GM19351 (cell line): ENCODE data around the gene TREML1.

ENCODE experiments used
- ATAC-seq: cut with Tn5 transposase; IDR thresholded peaks from one replicate; pipeline ENCODE4 v1.9.1; 2021; ENCODE audit warnings: mild to moderate bottlenecking, moderate library complexity; ENCODE audit not compliant: unreplicated experiment

The TREML1 gene

GRCh38 chr6:41179163-41179562, 25.0 kb upstream of the TREML1 start:
- no peak for ATAC-seq

DNA sequence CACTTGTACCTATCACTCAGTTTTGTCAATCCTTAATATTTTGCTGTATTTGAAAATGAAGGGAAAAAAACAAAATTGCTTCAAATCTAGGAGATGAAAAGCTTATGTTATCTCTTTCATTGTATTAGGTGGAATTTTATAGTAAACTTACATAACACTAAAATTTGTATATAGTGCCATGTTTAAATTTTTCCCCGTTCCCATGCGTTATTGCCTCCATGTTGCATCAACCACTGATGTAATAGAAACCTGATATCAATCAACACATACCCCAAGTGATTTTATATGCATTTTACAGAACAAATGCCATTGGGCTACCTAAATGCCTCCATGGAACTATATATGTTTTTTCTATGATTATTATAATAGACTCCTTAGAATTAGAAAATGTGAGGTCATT, 23.5 kb upstream of the TREML1 start:
- no peak for ATAC-seq

DNA sequence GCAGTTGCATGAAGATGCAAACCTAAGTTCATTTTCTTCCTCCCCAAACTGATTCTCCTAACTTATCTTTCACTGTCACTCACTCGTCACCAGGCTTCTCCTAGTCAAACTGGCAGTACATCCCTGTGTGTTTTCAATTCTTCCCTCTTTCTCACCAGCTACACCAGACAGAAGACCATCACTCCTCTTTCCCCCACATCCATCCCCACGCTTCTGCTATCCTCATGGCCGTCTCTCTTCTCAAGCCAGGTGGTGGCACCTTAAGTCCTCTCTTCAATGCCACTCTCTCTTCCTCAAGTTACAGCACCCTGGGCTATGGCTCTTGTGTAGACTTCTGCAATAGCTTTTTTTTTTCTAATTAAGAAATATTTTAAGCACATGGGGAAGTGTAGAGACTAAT, 23.1 kb upstream of the TREML1 start:
- no peak for ATAC-seq

DNA sequence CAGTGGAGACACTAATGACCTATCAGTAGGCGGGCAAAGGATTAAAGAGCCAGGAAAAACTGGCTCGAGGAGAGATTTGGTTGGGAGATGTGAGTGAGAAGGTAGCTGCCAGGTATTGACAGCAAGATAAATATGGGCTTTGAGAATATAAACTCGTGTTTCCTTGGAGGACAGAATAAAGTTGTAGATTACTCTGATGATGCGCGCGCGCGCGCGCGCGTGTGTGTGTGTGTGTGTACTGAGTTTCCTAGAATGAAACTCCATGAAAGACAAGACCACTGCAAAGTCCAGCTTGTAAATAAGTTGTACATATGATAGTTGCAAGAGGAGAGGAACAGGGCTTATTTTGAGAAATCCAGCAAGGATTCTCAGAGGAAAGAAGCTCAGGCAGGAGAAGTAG, 22.0 kb upstream of the TREML1 start:
- no peak for ATAC-seq

- ATAC-seq, result no peak
Measured at GRCh38 chr6:41175084-41175483, 20.9 kb upstream of the TREML1 start.

- no peak for ATAC-seq
Measured at GRCh38 chr6:41174610-41175009, 20.5 kb upstream of the TREML1 start.

GRCh38 chr6:41171908-41172307, 17.8 kb upstream of the TREML1 start:
- ATAC-seq, result no peak

- ATAC-seq, result no peak
Measured at GRCh38 chr6:41170547-41171160, 16.5 kb upstream of the TREML1 start.

- no peak for ATAC-seq
Measured at GRCh38 chr6:41167173-41167963, 13.2 kb upstream of the TREML1 start.

GRCh38 chr6:41164551-41165120, 10.5 kb upstream of the TREML1 start:
- no peak for ATAC-seq

DNA sequence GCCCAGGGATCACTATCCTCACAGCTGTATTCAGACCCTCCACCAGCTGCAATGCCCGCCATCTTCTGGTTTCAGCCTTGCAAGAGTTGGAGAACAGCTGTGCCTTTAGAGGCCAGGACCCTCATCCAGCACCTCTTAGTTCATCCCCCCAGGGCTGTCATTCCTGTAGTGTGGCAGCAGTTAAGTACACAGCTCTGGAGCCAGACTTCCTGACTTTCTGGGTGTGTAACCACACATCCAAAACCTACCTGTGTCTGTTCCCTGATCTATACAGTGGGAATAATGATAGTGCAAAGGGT, 9.2 kb upstream of the TREML1 start:
- no peak for ATAC-seq

GRCh38 chr6:41162687-41163418, 8.7 kb upstream of the TREML1 start, which contains the start of gene TREM2:
TREM2 (minus strand) TSS chr6:41163116; CDS start chr6:41163082, 34 bp downstream.
- ATAC-seq, result no peak

GRCh38 chr6:41161851-41162552, 7.9 kb upstream of the TREML1 start:
- ATAC-seq, result no peak

DNA sequence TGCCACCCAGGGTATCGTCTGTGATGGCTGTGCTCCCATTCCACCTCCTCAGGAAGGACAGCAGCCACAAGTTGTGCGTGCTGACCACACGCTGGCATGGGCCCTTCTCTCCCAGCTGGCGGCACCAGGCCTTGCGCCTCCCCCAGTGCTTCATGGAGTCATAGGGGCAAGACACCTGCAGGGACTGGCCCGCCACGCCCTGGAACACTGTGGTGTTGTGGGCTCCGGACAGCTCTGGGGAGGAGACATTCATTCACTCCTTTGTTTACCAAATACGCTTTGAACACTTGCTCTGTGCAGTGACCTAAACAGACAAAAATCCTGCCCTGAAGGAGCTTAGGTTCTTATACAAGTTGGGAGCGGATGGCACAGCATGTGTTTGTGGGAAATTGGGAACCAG, 7.2 kb upstream of the TREML1 start:
- ATAC-seq, result no peak

DNA sequence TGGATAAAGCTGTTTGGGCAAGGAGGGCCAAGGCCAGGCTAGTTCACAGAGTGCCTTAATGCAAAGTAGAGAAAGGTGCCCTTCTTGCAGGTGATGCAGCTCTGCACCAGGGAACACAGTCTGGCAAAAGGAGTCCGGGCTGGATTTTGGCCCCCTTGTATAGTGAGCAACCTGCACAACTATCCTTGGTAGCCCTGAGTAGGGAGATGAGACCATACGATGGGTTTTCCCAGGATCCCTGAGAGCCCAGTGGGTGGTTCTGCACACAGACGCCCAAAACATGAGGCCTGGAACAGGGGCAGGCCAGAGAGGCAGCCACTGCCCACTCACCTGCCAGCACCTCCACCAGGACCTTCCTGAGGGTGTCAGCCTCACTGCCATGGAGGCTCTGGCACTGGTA, 6.8 kb upstream of the TREML1 start:
- ATAC-seq, result no peak

GRCh38 chr6:41159415-41160082, 5.4 kb upstream of the TREML1 start:
- no peak for ATAC-seq

DNA sequence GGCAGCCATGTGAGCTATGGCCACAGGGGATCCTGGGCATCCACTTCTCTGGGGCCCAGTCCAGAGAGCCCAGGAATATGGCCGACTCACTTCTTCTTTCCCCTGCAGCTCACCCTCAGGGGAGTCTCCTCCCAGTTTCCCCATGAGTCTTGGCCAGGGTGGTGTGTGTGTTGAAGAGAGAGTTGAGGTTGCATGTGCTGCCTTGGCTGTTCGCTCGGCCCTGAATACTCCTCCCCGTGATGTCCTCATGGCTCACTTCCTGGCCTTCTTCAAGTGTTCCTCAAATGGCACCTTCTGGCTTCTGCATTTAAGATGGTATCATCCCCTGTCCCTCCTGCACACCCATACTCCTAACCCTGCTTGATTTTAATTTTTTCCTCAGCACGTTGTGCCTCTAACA, 3.2 kb upstream of the TREML1 start:
- no peak for ATAC-seq

GRCh38 chr6:41156771-41157170, 2.6 kb upstream of the TREML1 start:
- ATAC-seq, result no peak

DNA sequence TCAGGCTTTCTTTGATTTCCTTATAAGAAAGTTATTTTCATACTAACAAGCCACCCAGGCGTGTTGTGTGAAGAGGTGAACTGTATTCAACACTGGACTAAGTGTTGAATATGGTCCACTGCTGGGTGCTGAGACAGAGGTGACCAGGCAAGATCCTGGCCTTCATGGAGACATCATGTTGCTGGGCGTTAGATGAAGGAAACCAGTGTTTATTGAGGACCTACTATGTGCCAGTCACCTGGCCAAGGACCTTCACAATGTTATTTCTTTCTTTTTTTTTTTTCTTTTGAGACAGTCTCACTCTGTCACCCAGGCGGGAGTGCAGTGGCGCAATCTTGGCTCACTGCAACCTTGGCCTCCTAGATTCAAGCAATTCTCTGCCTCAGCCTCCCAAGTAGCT, 1.9 kb upstream of the TREML1 start:
- no peak for ATAC-seq

- no peak for ATAC-seq
Measured at GRCh38 chr6:41155132-41155805, 1.1 kb upstream of the TREML1 start.
